CD14-positive monocyte (primary cell): Measurements from ENCODE around the gene ACAA1. TPM values are rescaled to one million over a fixed set of nuclear protein-coding genes. Genes with fewer than 3 reads are reported as not detected.

Source experiments
- DNase-seq, 3 donors: peaks; one replicate each; pipeline ENCODE4 v3.0.0-alpha.2; 2011 to 2022
- H2AFZ ChIP-seq: 2 replicates; pipeline ENCODE4 v1.6.0; 2012; ENCODE audit warnings: mild to moderate bottlenecking, low read depth, low read length, inconsistent platforms; ENCODE audit not compliant: insufficient read depth, poor library complexity, severe bottlenecking
- H3K27ac ChIP-seq, 2 donors: 1 replicate in 1 of 2; 2 replicates in 1 of 2; pipeline ENCODE4 v1.5.1; 2012 to 2013; ENCODE audit warnings: low read length in 2 of 2, control low read depth in 1 of 2, inconsistent platforms in 1 of 2, low read depth in 1 of 2, mild to moderate bottlenecking in 1 of 2
- H3K27me3 ChIP-seq, 2 donors: one replicate each; pipeline versions ENCODE4 v1.6.0 to v1.6.1; 2011 to 2013; ENCODE audit warnings: low read length in 2 of 2; ENCODE audit not compliant: control insufficient read depth in 2 of 2, insufficient read depth in 2 of 2
- H3K36me3 ChIP-seq, 2 donors: replicated peaks in 1 of 2; 1 replicate in 1 of 2; 2 replicates in 1 of 2; pipeline versions ENCODE4 v1.5.1 to v1.6.1; 2012 to 2013; ENCODE audit warnings: low read length in 2 of 2, control low read depth in 1 of 2, inconsistent platforms in 1 of 2, mild to moderate bottlenecking in 1 of 2; ENCODE audit not compliant: insufficient read depth in 2 of 2, control insufficient read depth in 1 of 2
- H3K4me1 ChIP-seq, 2 donors: 1 replicate in 1 of 2; 2 replicates in 1 of 2; pipeline versions ENCODE4 v1.5.1 to v1.6.1; 2012 to 2013; ENCODE audit warnings: low read length in 2 of 2, control low read depth in 1 of 2, inconsistent platforms in 1 of 2, mild to moderate bottlenecking in 1 of 2, moderate library complexity in 1 of 2; ENCODE audit not compliant: insufficient read depth in 2 of 2, control insufficient read depth in 1 of 2
- H3K4me2 ChIP-seq: replicated peaks from 2 replicates; pipeline ENCODE3; 2012; ENCODE audit warnings: low read length, moderate library complexity, mild to moderate bottlenecking; ENCODE audit not compliant: poor library complexity, severe bottlenecking; ENCODE audit errors: extremely low read depth
- H3K4me3 ChIP-seq, 3 experiments: fragments of 200-600 bp in 1 of 3; sonication (generic) in 1 of 3; replicated peaks in 1 of 3; 1 replicate in 2 of 3; 2 replicates in 1 of 3; pipeline ENCODE4 v1.5.1; 2011 to 2013; ENCODE audit warnings: low read length in 3 of 3, mild to moderate bottlenecking in 3 of 3, control low read depth in 2 of 3, low read depth in 2 of 3, inconsistent platforms in 1 of 3, moderate library complexity in 1 of 3
- H3K79me2 ChIP-seq: 2 replicates; pipeline ENCODE4 v1.6.0; 2012; ENCODE audit warnings: mild to moderate bottlenecking, control low read depth, inconsistent platforms, low read length, moderate library complexity; ENCODE audit not compliant: insufficient read depth
- H3K9ac ChIP-seq: 2 replicates; pipeline ENCODE4 v1.6.0; 2017; ENCODE audit warnings: low read length, mild to moderate bottlenecking; ENCODE audit not compliant: insufficient read depth, poor library complexity, severe bottlenecking
- H3K9me3 ChIP-seq, 2 donors: replicated peaks in 1 of 2; 1 replicate in 1 of 2; 2 replicates in 1 of 2; pipeline versions ENCODE4 v1.5.1 to v1.6.1; 2012 to 2013; ENCODE audit warnings: low read length in 2 of 2, control low read depth in 1 of 2; ENCODE audit not compliant: control insufficient read depth in 1 of 2, insufficient read depth in 1 of 2
- H4K20me1 ChIP-seq: 2 replicates; pipeline ENCODE4 v1.6.0; 2012; ENCODE audit warnings: mild to moderate bottlenecking, low read length, control low read depth, moderate library complexity; ENCODE audit not compliant: insufficient read depth
- H3K27ac Mint-ChIP-seq, 7 donors: one replicate each; pipeline ENCODE4 v1.8.0; 2020; ENCODE audit warnings: mild to moderate bottlenecking in 7 of 7, mixed read lengths in 7 of 7, moderate library complexity in 6 of 7, inconsistent platforms in 2 of 7
- H3K27me3 Mint-ChIP-seq, 3 donors: one replicate each; pipeline ENCODE4 v1.8.0; 2021 to 2022; ENCODE audit warnings: low read depth in 3 of 3, mild to moderate bottlenecking in 3 of 3, mixed read lengths in 3 of 3, moderate library complexity in 3 of 3, inconsistent platforms in 1 of 3
- H3K36me3 Mint-ChIP-seq, 2 donors: one replicate each; pipeline ENCODE4 v1.8.0; 2020; ENCODE audit warnings: mixed read lengths in 2 of 2, inconsistent platforms in 1 of 2, mild to moderate bottlenecking in 1 of 2
- H3K4me1 Mint-ChIP-seq: one replicate; pipeline ENCODE4 v1.8.0; 2020; ENCODE audit warnings: mild to moderate bottlenecking, mixed read lengths
- H3K4me3 Mint-ChIP-seq, 2 donors: one replicate each; pipeline ENCODE4 v1.8.0; 2020; ENCODE audit warnings: mild to moderate bottlenecking in 2 of 2, mixed read lengths in 2 of 2, moderate library complexity in 1 of 2
- H3K9me3 Mint-ChIP-seq, 7 donors: one replicate each; pipeline ENCODE4 v1.8.0; 2020 to 2022; ENCODE audit warnings: mixed read lengths in 7 of 7, mild to moderate bottlenecking in 6 of 7, moderate library complexity in 6 of 7, inconsistent platforms in 2 of 7
- WGBS: methylation state at CpG from one replicate; pipeline ENCODE4 v1.1.5; 2013; ENCODE audit warnings: missing lambda C conversion rate; ENCODE audit not compliant: insufficient coverage; 5-methylcytosine and 5-hydroxymethylcytosine counted together
- intact Hi-C, 2 donors: fragments of 100-400 bp; cut with micrococcal nuclease; formaldehyde crosslinking; loops; one replicate each; pipeline versions ENCODE4 v1.15.0 to v1.15.1; 2023
- polyA plus RNA-seq, 3 donors: library from polyadenylated mRNA; depleted of rRNA in 1 of 3; unstranded in 2 of 3; stranded (reverse) in 1 of 3; fragments of 300-500 nt in 2 of 3; fragments of >200 nt in 1 of 3; fragmentation: Illumina TruSeq in 2 of 3; gene quantifications; 1 replicate in 2 of 3; 2 replicates in 1 of 3; pipeline ENCODE4 v1.2.3, GENCODE V29; 2012 to 2021
- TF ChIP-seq, protein P1 (sequence below): fragments of 200-600 bp; IDR thresholded peaks from one replicate; pipeline ENCODE4 v1.8.0; 2022; ENCODE audit warnings: antibody characterized with exemption, mild to moderate bottlenecking

ACAA1 gene
- polyA plus RNA-seq, 3 donors, result 123 to 268 (median 133) TPM

DNA sequence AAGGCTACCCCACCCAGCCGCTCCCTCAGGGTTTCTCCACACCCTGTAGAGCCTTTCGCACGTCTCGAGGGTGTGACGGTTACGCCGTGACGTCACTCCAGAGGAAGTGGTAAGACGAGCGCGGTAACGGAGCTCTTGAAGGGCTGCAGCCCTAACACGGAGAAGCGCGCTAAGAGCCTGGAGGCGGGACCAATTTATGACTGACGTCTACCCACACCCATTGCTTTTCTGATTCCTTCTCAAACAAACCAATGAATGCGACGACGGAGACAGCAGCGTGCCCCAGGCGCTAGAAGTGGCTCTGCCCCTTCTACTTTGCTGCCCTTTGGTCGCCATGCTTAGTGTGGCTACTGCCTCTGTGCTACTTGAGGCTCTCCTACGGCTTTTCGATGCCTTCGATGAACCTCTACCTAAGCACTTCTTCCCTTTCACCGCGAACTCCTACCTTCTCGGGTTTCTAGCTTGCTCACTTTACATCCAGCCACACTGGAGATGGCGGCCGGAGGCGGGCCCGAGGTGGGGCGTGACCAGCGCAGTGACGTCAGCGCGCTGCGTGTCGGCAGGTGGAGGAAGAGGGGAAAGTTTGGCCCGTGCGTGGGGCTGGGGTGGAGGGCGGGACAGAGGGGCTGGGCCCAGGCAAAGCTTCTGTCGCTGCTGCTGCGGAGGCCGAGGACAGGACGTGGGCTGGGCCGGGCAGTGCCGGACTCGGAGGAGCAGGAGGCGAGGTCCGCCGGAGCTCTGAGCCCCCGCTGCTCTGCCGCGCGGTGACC, 28.2 kb upstream of the ACAA1 start, which contains the start of gene OXSR1:
Gene OXSR1 (plus strand): TSS at position 586 of the 770 bp plus-strand sequence. CDS start 340 bp downstream, outside the sequence.
- peak within 1 kb of the TSS; percentile 99 to 100 (median 100) for H3K27ac Mint-ChIP-seq
- H3K4me1 Mint-ChIP-seq, result peaks cover 49% of the 10 kb centered on the region
- peak within 1 kb of the TSS; percentile 61 to 94 (median 66) for H3K4me3 ChIP-seq
- 0% methylated on average over 53 of the region's 57 CpGs for WGBS
- H3K9me3 ChIP-seq, result no peaks in the 10 kb centered on the region
- peak within 1 kb of the TSS; percentile 97 for H3K9ac ChIP-seq
- peak; percentile 100 for DNase-seq
- peak within 1 kb of the TSS; percentile 93 to 94 for H3K4me3 Mint-ChIP-seq
- TF ChIP-seq, protein P1, sequence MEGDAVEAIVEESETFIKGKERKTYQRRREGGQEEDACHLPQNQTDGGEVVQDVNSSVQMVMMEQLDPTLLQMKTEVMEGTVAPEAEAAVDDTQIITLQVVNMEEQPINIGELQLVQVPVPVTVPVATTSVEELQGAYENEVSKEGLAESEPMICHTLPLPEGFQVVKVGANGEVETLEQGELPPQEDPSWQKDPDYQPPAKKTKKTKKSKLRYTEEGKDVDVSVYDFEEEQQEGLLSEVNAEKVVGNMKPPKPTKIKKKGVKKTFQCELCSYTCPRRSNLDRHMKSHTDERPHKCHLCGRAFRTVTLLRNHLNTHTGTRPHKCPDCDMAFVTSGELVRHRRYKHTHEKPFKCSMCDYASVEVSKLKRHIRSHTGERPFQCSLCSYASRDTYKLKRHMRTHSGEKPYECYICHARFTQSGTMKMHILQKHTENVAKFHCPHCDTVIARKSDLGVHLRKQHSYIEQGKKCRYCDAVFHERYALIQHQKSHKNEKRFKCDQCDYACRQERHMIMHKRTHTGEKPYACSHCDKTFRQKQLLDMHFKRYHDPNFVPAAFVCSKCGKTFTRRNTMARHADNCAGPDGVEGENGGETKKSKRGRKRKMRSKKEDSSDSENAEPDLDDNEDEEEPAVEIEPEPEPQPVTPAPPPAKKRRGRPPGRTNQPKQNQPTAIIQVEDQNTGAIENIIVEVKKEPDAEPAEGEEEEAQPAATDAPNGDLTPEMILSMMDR, result no peak
- H3K36me3 Mint-ChIP-seq, result peaks cover 13 to 19% of the 10 kb centered on the region in 2 donors
- no peaks in the 10 kb centered on the region for H3K27me3 Mint-ChIP-seq
- H3K4me2 ChIP-seq, result peak within 1 kb of the TSS; percentile 77
- H3K4me1 ChIP-seq, result peaks cover 21 to 40% of the 10 kb centered on the region in 2 donors
- H2AFZ ChIP-seq, result peak within 1 kb of the TSS; percentile 59
- H3K36me3 ChIP-seq, result no peaks in the 10 kb centered on the region
- H3K79me2 ChIP-seq, result peaks cover 47% of the 10 kb centered on the region
- no peaks in the 10 kb centered on the region for H3K27me3 ChIP-seq
- intact Hi-C loops, result loop anchor here (1.0 to 2.0 kb wide), 3 partner anchors 11 to 28 kb away; partner anchors contain the start of genes ACAA1 (in 1 of the 2) and MYD88 (in 1 of the 2)
- peaks cover 41% of the 10 kb centered on the region for H4K20me1 ChIP-seq
- peak within 1 kb of the TSS; percentile 96 to 99 for H3K27ac ChIP-seq
- no peaks in the 10 kb centered on the region for H3K9me3 Mint-ChIP-seq

DNA sequence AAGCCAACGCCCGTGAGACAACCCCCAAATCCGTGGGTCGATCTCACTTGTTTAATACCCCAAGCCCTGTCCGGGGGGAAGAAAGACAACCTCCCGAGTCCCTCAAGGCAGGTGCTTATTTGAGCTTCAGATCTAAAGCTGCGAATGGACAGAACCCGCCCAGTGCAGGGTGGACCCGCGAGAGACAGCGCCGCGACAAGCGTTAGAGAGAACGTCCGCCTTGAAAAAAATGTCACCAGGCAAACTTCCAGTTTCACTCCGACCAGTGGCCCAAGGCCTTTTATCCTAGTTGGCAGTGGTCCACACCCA, 27.7 kb upstream of the ACAA1 start:
- peak overlapping the region; percentile 86 to 94 for H3K4me3 Mint-ChIP-seq
- intact Hi-C loops, result loop anchor here in 1 of 2 donors (1.0 to 2.0 kb wide), 2 partner anchors 10 to 26 kb away; partner anchors contain the start of gene MYD88
- TF ChIP-seq, protein P1, result no peak
- H3K4me2 ChIP-seq, result peak overlapping the region; percentile 70
- H3K9me3 Mint-ChIP-seq, result no peaks in the 10 kb centered on the region
- peak overlapping the region; percentile 99 to 100 (median 100) for H3K27ac Mint-ChIP-seq
- peak overlapping the region; percentile 32 to 71 (median 34) for H3K4me3 ChIP-seq
- peaks cover 48% of the 10 kb centered on the region for H3K4me1 Mint-ChIP-seq
- peaks cover 21 to 40% of the 10 kb centered on the region in 2 donors for H3K4me1 ChIP-seq
- peaks cover 11 to 19% of the 10 kb centered on the region in 2 donors for H3K36me3 Mint-ChIP-seq
- H3K36me3 ChIP-seq, result no peaks in the 10 kb centered on the region
- H2AFZ ChIP-seq, result peak overlapping the region; percentile 29
- H3K9ac ChIP-seq, result peak overlapping the region; percentile 97
- H3K27ac ChIP-seq, result peak overlapping the region; percentile 96 to 99
- H3K27me3 Mint-ChIP-seq, result no peaks in the 10 kb centered on the region
- no peaks in the 10 kb centered on the region for H3K27me3 ChIP-seq
- DNase-seq, result no peak
- H4K20me1 ChIP-seq, result peaks cover 36% of the 10 kb centered on the region
- 0% methylated on average over 17 of the region's 17 CpGs for WGBS
- H3K79me2 ChIP-seq, result peaks cover 41% of the 10 kb centered on the region
- H3K9me3 ChIP-seq, result no peaks in the 10 kb centered on the region
